Esophagus squamous epithelium (tissue), 4 donors: ENCODE data around the gene AKNAD1.

Experiments used
- POLR2A ChIP-seq, 4 donors: fragments of 450-650 bp; IDR thresholded peaks; one replicate each; pipeline ENCODE4 v1.6.1; 2017; ENCODE audit warnings: antibody characterized with exemption in 4 of 4, mild to moderate bottlenecking in 4 of 4, moderate library complexity in 3 of 4
- TF ChIP-seq, protein P1 (sequence below), 6 experiments: fragments of 450-650 bp in 4 of 6; fragments of 200-600 bp in 2 of 6; sonication (generic) in 2 of 6; IDR thresholded peaks; one replicate each; pipeline ENCODE4 v1.5.1; 2016 to 2019; ENCODE audit warnings: antibody characterized with exemption in 6 of 6, mild to moderate bottlenecking in 4 of 6, moderate library complexity in 4 of 6

- no peak for TF ChIP-seq POLR2A (IDR thresholded peaks at IDR 0.05)
- TF ChIP-seq, protein P1, sequence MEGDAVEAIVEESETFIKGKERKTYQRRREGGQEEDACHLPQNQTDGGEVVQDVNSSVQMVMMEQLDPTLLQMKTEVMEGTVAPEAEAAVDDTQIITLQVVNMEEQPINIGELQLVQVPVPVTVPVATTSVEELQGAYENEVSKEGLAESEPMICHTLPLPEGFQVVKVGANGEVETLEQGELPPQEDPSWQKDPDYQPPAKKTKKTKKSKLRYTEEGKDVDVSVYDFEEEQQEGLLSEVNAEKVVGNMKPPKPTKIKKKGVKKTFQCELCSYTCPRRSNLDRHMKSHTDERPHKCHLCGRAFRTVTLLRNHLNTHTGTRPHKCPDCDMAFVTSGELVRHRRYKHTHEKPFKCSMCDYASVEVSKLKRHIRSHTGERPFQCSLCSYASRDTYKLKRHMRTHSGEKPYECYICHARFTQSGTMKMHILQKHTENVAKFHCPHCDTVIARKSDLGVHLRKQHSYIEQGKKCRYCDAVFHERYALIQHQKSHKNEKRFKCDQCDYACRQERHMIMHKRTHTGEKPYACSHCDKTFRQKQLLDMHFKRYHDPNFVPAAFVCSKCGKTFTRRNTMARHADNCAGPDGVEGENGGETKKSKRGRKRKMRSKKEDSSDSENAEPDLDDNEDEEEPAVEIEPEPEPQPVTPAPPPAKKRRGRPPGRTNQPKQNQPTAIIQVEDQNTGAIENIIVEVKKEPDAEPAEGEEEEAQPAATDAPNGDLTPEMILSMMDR (IDR thresholded peaks at IDR 0.05): no peak
These were observed 40.6 kb downstream of the AKNAD1 start for GRCh38 chr1:108816049-108816893.
